SJCRH30 (cell line): ENCODE measurements around the gene SGCA. TPM values are rescaled to one million over a fixed set of nuclear protein-coding genes. Genes with fewer than 3 reads are reported as not detected.

Experiments
- DNase-seq, 2 experiments: peaks; one replicate each; pipeline ENCODE4 v3.0.0-alpha.2; 2015 to 2020
- H3K27ac ChIP-seq: fragments of 250-450 bp; sonication (Bioruptor Pico); 2 replicates; pipeline ENCODE4 v1.5.1; 2020; ENCODE audit warnings: mild to moderate bottlenecking, moderate library complexity
- H3K27me3 ChIP-seq: fragments of 250-450 bp; sonication (Bioruptor Pico); 2 replicates; pipeline ENCODE4 v1.5.1; 2020; ENCODE audit warnings: mild to moderate bottlenecking, moderate library complexity
- H3K36me3 ChIP-seq: fragments of 250-450 bp; sonication (Bioruptor Pico); 2 replicates; pipeline ENCODE4 v1.5.1; 2020; ENCODE audit warnings: mild to moderate bottlenecking, moderate library complexity
- H3K4me1 ChIP-seq: fragments of 250-450 bp; sonication (Bioruptor Pico); 2 replicates; pipeline ENCODE4 v1.5.1; 2020; ENCODE audit warnings: mild to moderate bottlenecking, moderate library complexity
- H3K4me3 ChIP-seq: fragments of 250-450 bp; sonication (Bioruptor Pico); 2 replicates; pipeline ENCODE4 v1.5.1; 2020; ENCODE audit warnings: mild to moderate bottlenecking, moderate library complexity
- H3K9me3 ChIP-seq: fragments of 250-450 bp; sonication (Bioruptor Pico); replicated peaks from 2 replicates; pipeline ENCODE4 v1.5.1; 2020; ENCODE audit warnings: mild to moderate bottlenecking, moderate library complexity
- total RNA-seq: library from RNA; depleted of rRNA; stranded (reverse); fragments of >200 nt; shearing (Covaris generic); gene quantifications from 2 replicates; pipeline ENCODE4 v1.2.3, GENCODE V29; 2014

Gene SGCA
- total RNA-seq, 1 experiment from 2014 or later, result 43.4 TPM

GRCh38 chr17:50211249-50212120 is 45.7 kb downstream of the SGCA start:
- H3K36me3 ChIP-seq, result no peaks in the 10 kb centered on the region
- H3K27ac ChIP-seq, result peak overlapping the region; percentile 88
- no peaks in the 10 kb centered on the region for H3K9me3 ChIP-seq
- no peak overlapping the region for H3K4me3 ChIP-seq
- no peak for DNase-seq
- H3K4me1 ChIP-seq, result peaks cover 33% of the 10 kb centered on the region
- no peaks in the 10 kb centered on the region for H3K27me3 ChIP-seq

DNA sequence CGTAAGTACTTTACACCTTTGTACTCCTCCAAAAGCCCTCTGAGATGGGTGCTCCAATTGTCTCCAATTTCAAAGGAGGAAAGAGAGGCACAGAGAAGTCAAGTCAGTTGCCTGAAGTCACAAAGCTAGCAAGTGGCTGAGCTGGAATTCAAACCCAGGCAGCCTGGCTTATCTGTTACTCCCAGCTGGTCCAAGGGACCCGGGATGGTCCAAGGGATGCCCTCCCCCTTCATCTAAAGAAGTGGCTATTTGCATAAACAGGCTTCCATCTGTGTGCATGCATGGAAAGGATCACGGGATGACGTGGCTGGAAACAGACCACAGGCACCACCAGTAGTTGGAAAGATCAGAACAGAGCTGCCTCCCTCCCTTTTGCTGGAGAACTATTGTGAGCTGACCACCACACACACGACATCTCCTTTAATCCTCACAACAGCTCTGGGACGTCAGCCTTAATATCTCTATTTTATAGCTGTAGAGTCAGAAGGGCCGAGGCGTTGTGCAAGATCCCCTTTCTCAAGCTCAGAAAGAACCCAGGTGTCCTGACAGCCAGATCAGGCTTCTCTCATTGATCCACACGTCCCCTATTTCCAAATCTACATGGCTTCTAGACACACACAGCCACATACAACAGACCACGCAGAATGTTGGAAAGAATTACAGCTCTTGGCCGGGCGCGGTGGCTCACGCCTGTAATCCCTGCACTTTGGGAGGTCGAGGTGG is 46.5 kb downstream of the SGCA start:
- no peaks in the 10 kb centered on the region for H3K9me3 ChIP-seq
- H3K4me3 ChIP-seq, result no peak overlapping the region
- H3K27ac ChIP-seq, result no peak overlapping the region
- H3K4me1 ChIP-seq, result peaks cover 33% of the 10 kb centered on the region
- no peaks in the 10 kb centered on the region for H3K36me3 ChIP-seq
- no peaks in the 10 kb centered on the region for H3K27me3 ChIP-seq
- peak in 1 of 2 experiments; percentile 18 for DNase-seq

- Histone ChIP-seq H3K27me3 (no peaks in the 10 kb centered on the region), H3K36me3 (no peaks in the 10 kb centered on the region), H3K9me3 (no peaks in the 10 kb centered on the region), H3K4me1 (peaks cover 34% of the 10 kb centered on the region), H3K4me3 (no peak overlapping the region), H3K27ac (no peak overlapping the region)
- peak; percentile 32 to 44 for DNase-seq
These were observed 47.5 kb downstream of the SGCA start for GRCh38 chr17:50213026-50214022.

- H3K4me1 ChIP-seq, result peaks cover 42% of the 10 kb centered on the region
- H3K4me3 ChIP-seq, result no peak overlapping the region
- H3K27ac ChIP-seq, result no peak overlapping the region
- H3K27me3 ChIP-seq, result no peaks in the 10 kb centered on the region
- no peaks in the 10 kb centered on the region for H3K9me3 ChIP-seq
- no peaks in the 10 kb centered on the region for H3K36me3 ChIP-seq
- no peak for DNase-seq
These were observed 49.4 kb downstream of the SGCA start for GRCh38 chr17:50214976-50215760.

DNA sequence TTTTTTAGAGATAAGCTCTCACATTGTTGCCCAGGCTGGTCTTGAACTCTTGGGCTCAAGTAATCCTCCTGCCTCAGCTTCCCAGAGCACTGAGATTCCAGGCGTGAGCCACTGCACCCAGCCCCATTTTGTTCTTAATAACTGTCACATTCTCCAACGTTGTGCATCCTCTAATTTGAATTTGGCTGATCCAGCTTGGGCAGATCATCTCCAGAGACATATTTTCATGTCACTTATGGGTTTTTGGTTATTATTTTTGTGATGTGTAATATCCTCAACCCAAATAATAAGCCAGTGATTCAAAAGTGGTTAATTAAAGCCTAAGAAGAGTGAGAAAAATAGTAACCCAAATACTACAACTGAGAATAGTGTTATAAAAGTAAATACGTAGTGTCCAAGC is 51.8 kb downstream of the SGCA start:
- Histone ChIP-seq H3K27ac (no peak overlapping the region), H3K36me3 (no peaks in the 10 kb centered on the region), H3K4me1 (peaks cover 25% of the 10 kb centered on the region), H3K27me3 (no peaks in the 10 kb centered on the region), H3K4me3 (no peak overlapping the region), H3K9me3 (no peaks in the 10 kb centered on the region)
- DNase-seq, result no peak

- Histone ChIP-seq H3K4me1 (peaks cover 21% of the 10 kb centered on the region), H3K27me3 (no peaks in the 10 kb centered on the region), H3K4me3 (no peak overlapping the region), H3K27ac (peak overlapping the region; percentile 65; the same call in 1 of the 2 replicates), H3K36me3 (no peaks in the 10 kb centered on the region), H3K9me3 (no peaks in the 10 kb centered on the region)
- DNase-seq, result no peak
These were observed 52.4 kb downstream of the SGCA start for GRCh38 chr17:50218071-50218759.

GRCh38 chr17:50218771-50219315 is 53.0 kb downstream of the SGCA start:
- Histone ChIP-seq H3K4me3 (no peak overlapping the region), H3K9me3 (no peaks in the 10 kb centered on the region), H3K27ac (peak overlapping the region; percentile 65), H3K27me3 (no peaks in the 10 kb centered on the region), H3K4me1 (peaks cover 20% of the 10 kb centered on the region), H3K36me3 (no peaks in the 10 kb centered on the region)
- DNase-seq, result peak in 1 of 2 experiments; percentile 29

- H3K27me3 ChIP-seq, result no peaks in the 10 kb centered on the region
- peaks cover 20% of the 10 kb centered on the region for H3K4me1 ChIP-seq
- peak overlapping the region; percentile 65 for H3K27ac ChIP-seq
- H3K36me3 ChIP-seq, result no peaks in the 10 kb centered on the region
- DNase-seq, result no peak
- H3K4me3 ChIP-seq, result peak overlapping the region; percentile 2; the same call in 1 of the 2 replicates
- no peaks in the 10 kb centered on the region for H3K9me3 ChIP-seq
These were observed 53.5 kb downstream of the SGCA start for GRCh38 chr17:50219342-50219741.

- DNase-seq, result peak; percentile 21 to 42
- Histone ChIP-seq H3K4me1 (peaks cover 20% of the 10 kb centered on the region), H3K36me3 (no peaks in the 10 kb centered on the region), H3K27ac (peak overlapping the region; percentile 65; the same call in 1 of the 2 replicates), H3K4me3 (no peak overlapping the region), H3K27me3 (no peaks in the 10 kb centered on the region), H3K9me3 (no peaks in the 10 kb centered on the region)
These were observed 54.2 kb downstream of the SGCA start for GRCh38 chr17:50219939-50220465.

GRCh38 chr17:50220811-50221210 is 55.0 kb downstream of the SGCA start:
- H3K4me1 ChIP-seq, result peaks cover 20% of the 10 kb centered on the region

GRCh38 chr17:50221266-50221863 is 55.6 kb downstream of the SGCA start:
- H3K4me1 ChIP-seq, result peaks cover 20% of the 10 kb centered on the region
- H3K4me3 ChIP-seq, result no peak overlapping the region
- no peaks in the 10 kb centered on the region for H3K27me3 ChIP-seq
- H3K36me3 ChIP-seq, result no peaks in the 10 kb centered on the region
- no peak overlapping the region for H3K27ac ChIP-seq
- DNase-seq, result no peak
- no peaks in the 10 kb centered on the region for H3K9me3 ChIP-seq

More at GRCh38 chr17:50220811-50221210, 55.0 kb downstream of the SGCA start:
- H3K4me3 ChIP-seq, result no peak overlapping the region
- H3K9me3 ChIP-seq, result no peaks in the 10 kb centered on the region
- no peaks in the 10 kb centered on the region for H3K27me3 ChIP-seq
- no peak for DNase-seq
- no peak overlapping the region for H3K27ac ChIP-seq
- no peaks in the 10 kb centered on the region for H3K36me3 ChIP-seq

GRCh38 chr17:50221864-50222545 is 56.2 kb downstream of the SGCA start:
- Histone ChIP-seq H3K4me3 (no peak overlapping the region), H3K27me3 (no peaks in the 10 kb centered on the region), H3K27ac (no peak overlapping the region), H3K9me3 (no peaks in the 10 kb centered on the region), H3K36me3 (no peaks in the 10 kb centered on the region), H3K4me1 (peaks cover 20% of the 10 kb centered on the region)
- DNase-seq, result no peak
